ENCODE measurements around the gene PSMD13.

The PSMD13 gene

DNA sequence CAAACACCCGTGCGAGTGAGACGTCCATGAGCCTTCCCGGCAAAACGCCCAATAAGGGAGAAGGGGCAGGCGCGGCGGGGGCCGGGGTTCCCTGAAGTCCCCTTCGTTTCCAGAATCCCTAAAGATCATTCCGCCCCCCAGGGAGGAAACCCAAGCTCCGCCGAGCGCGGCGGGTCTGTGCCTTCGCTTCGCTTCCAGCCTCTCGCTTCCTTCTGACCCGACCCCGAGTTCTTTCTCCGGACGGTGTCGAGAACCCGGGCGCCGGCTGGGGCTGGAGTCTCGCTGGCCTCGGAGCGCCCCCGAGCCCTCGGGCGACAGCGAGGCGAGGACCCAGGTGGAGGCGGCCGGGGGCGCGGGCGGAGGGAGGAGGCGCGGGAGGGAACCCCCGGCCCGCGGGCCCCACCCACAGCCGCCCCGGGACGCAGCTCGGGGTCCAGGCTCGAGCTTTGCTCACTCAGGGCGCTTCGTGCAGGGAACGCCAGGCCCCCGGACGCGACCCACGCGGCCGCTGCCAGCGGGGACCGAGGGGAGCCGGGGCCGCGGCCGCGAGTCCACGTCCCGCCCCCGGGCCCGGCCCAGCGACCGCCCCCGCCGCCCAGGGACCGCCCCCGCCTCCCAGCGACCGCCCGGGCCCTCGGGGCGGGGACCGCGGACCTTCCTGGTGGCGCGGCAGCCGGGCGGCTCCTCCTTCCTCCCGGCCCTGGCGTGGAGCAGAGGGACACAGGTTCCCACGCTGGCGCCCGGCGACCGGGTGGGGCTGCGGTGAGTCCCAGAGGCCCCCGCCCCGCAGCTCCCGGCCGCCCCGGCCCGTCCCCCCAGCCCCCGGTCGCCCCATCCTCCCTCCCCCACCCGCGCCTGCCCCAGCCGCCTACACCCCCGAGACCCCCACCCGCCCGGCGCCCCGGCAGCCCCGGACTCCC is 52.0 kb downstream of the PSMD13 start, which contains the start of gene PGGHG:
PGGHG (plus strand) TSS at position 649 of the 920 bp plus-strand sequence. CDS start 691 bp downstream, outside the sequence.
- H3K27ac ChIP-seq: peak within 1 kb of the TSS; percentile 55; the same call in 1 of the 2 replicates
- TF ChIP-seq, protein P1, sequence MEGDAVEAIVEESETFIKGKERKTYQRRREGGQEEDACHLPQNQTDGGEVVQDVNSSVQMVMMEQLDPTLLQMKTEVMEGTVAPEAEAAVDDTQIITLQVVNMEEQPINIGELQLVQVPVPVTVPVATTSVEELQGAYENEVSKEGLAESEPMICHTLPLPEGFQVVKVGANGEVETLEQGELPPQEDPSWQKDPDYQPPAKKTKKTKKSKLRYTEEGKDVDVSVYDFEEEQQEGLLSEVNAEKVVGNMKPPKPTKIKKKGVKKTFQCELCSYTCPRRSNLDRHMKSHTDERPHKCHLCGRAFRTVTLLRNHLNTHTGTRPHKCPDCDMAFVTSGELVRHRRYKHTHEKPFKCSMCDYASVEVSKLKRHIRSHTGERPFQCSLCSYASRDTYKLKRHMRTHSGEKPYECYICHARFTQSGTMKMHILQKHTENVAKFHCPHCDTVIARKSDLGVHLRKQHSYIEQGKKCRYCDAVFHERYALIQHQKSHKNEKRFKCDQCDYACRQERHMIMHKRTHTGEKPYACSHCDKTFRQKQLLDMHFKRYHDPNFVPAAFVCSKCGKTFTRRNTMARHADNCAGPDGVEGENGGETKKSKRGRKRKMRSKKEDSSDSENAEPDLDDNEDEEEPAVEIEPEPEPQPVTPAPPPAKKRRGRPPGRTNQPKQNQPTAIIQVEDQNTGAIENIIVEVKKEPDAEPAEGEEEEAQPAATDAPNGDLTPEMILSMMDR (conservative IDR thresholded peaks at IDR 0.05): no peak

DNA sequence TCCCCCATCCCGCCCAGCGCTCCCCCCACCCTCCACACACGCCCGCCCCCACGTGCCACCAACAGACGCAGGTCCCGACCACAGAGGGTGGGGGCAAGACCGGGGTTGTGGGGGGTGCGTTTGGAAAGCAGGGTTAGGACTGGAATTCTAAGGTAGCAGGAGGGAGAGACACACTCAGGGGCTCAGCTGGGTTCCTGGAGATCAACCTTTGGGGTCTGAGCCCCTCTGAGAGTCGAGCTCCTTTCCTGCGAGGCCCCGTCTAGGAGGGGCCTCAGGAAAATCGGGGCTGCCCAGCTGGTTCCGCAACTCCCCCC is 52.6 kb downstream of the PSMD13 start:
- TF ChIP-seq, protein P1 (conservative IDR thresholded peaks at IDR 0.05): no peak
- peak overlapping the region; percentile 55; the same call in 1 of the 2 replicates for H3K27ac ChIP-seq

DNA sequence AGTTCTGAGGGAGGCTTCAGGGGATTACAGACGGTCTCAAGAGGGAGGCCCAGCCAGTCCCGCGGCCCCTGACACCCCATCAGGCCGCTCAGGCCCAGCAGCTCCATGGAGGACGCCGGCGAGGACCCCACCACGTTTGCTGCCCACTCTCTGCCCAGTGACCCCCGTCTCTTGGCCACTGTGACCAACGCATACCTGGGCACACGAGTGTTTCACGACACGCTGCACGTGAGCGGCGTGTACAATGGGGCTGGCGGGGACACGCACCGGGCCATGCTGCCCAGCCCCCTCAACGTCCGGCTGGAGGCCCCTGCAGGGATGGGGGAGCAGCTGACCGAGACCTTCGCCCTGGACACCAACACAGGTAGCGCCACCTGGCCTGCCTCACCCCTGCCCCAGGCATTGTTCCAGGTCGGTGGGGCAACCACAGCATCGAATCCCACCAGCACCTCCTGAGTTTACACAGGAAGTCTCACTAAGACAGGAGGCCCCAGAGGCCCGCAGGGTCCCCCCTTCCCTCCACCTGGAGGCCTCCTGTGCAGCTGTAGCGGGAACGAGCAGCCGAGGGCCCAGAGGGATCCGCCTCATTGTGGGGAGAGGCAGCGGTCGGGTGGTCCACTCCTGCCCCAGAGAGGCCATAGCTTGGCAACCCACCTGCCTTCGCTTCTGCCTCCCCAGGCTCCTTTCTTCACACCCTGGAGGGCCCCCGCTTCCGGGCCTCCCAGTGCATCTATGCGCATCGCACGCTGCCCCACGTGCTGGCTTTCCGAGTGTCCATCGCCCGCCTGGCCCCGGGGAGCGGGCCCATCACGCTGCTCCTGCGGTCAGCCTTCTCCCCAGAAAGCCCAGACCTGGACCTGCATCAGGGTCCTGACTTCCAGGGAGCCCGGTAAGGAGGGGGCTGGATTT is 53.2 kb downstream of the PSMD13 start:
- H3K27ac ChIP-seq: no peak overlapping the region; the same call in 1 of the 2 replicates
- TF ChIP-seq, protein P1 (conservative IDR thresholded peaks at IDR 0.05): no peak

DNA sequence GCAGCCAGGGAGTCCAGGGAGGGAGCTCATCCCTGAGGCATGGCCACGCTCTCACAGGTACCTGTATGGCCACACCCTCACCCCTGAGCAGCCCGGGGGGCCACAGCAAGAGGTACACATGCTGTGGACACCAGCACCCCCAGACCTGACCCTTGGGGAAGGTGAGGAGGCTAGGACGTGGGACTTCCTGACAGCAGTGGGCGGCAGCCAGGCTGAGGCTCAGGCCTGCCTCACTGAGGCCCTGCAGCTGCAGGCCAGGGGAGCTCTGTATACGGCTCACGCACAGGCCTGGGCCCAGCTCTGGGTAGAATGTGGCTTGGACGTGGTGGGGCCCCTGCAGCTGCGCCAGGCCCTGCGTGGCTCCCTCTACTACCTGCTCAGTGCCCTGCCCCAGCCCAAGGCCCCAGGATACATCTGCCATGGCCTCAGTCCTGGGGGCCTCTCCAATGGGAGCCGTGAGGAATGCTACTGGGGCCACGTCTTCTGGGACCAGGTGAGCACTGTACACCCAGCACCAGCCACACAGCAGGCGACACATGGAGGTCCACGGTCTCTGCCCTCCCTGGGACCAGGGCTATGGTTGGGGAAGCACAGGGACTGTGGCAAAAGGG is 54.0 kb downstream of the PSMD13 start:
- H3K27ac ChIP-seq: no peak overlapping the region
- TF ChIP-seq, protein P1 (conservative IDR thresholded peaks at IDR 0.05): no peak

DNA sequence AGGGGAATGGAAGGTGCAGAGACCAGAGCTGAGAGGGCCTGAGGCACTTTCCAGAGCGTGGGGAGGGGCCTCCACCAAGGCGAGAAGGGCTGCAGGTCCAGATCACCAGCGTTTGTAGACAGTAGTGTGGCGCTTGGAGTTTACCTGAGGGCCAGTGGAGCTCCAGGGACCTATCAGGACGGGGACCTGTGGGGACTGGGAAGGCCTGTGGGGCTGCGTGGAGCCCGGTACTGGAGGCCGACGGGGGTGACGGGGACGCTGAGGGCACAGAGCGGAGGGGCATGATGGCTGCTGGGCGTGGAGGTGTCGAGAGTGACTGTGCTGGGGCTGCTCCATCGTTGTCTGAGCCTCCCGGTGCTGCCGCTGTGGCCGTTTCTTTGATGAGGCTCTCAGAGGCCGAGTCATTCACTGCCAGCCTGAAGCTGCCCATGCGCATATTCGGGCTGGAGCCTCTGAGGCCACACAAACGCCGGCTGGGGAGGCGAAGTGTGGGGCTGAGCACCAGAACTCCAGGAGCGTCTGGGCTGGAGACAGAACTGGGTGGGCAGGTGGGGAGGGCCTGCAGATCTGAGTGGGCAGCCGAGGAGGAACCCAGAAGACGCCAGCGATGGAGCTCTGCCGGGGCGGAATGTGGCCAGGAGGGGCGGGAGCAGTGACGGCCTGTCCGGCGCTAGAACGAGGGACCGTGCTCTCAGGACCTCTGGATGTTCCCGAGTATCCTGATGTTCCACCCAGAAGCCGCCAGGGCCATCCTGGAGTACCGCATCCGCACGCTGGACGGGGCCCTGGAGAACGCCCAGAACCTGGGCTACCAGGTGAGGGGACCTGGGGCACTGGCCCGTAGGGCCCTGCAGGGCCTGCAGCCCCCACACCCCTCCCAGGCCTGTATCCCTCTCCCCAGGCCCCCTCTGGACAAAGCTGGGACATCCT is 54.8 kb downstream of the PSMD13 start:
- TF ChIP-seq, protein P1 (conservative IDR thresholded peaks at IDR 0.05): no peak
- H3K27ac ChIP-seq: no peak overlapping the region

DNA sequence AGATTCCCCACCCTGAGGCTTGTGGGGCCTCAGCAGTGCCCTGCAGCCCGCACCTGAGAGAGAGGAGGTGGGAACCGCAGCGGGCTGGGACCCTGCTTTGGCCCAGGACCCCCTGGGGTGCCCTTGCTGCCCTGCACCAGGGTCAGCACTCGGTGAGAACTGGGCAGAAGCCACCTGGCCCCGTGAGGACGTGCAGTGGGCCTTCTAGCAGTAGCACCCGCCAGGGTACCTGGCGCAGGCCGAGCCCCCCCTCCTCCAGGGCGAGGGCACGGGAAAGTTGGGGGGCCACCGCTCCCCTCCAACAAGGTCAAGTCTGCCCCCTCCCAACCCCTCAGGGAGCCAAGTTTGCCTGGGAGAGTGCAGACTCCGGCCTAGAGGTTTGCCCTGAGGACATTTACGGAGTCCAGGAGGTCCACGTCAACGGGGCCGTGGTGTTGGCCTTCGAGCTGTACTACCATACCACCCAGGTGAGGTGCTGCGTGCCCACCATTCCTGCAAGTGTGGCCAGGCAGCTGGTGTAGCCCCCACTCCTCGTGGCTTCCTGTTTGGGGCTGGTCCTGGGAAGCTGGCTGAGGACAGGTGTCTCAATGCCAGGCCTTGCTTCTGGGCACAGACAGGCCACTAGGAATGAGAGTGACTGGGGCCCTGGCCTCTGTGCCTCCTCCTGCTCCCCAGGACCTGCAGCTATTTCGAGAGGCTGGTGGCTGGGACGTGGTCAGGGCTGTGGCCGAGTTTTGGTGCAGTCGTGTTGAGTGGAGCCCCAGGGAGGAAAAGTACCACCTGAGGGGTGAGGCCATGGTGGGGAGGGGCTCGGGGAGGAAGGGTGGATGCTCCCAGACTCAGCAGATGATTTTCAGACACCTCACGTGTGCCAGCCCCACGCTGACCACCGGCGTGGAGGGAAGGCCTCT is 55.7 kb downstream of the PSMD13 start:
- no peak overlapping the region for H3K27ac ChIP-seq
- TF ChIP-seq, protein P1 (conservative IDR thresholded peaks at IDR 0.05): no peak

Data from VCaP (cell line).